GM21515 (cell line): ENCODE results near the gene UGGT2.
A peak's percentile ranks its signal among the peaks of the same experiment; 100 is the strongest.

ENCODE experiments used
- ATAC-seq: cut with Tn5 transposase; IDR thresholded peaks from one replicate; pipeline ENCODE4 v1.9.1; 2021; ENCODE audit not compliant: unreplicated experiment

The UGGT2 gene, protein sequence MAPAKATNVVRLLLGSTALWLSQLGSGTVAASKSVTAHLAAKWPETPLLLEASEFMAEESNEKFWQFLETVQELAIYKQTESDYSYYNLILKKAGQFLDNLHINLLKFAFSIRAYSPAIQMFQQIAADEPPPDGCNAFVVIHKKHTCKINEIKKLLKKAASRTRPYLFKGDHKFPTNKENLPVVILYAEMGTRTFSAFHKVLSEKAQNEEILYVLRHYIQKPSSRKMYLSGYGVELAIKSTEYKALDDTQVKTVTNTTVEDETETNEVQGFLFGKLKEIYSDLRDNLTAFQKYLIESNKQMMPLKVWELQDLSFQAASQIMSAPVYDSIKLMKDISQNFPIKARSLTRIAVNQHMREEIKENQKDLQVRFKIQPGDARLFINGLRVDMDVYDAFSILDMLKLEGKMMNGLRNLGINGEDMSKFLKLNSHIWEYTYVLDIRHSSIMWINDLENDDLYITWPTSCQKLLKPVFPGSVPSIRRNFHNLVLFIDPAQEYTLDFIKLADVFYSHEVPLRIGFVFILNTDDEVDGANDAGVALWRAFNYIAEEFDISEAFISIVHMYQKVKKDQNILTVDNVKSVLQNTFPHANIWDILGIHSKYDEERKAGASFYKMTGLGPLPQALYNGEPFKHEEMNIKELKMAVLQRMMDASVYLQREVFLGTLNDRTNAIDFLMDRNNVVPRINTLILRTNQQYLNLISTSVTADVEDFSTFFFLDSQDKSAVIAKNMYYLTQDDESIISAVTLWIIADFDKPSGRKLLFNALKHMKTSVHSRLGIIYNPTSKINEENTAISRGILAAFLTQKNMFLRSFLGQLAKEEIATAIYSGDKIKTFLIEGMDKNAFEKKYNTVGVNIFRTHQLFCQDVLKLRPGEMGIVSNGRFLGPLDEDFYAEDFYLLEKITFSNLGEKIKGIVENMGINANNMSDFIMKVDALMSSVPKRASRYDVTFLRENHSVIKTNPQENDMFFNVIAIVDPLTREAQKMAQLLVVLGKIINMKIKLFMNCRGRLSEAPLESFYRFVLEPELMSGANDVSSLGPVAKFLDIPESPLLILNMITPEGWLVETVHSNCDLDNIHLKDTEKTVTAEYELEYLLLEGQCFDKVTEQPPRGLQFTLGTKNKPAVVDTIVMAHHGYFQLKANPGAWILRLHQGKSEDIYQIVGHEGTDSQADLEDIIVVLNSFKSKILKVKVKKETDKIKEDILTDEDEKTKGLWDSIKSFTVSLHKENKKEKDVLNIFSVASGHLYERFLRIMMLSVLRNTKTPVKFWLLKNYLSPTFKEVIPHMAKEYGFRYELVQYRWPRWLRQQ (N-terminal part only)

GRCh38 chr13:96053003-96053703, at the start of gene UGGT2:
Gene UGGT2, minus strand, starts transcription at chr13:96053401. Its CDS starts 89 bp downstream, at chr13:96053312.
- peak; percentile 98 for ATAC-seq

GRCh38 chr13:96100457-96101220, 47.4 kb upstream of the UGGT2 start:
- ATAC-seq: no peak

- no peak for ATAC-seq
Measured at GRCh38 chr13:96093296-96094006, 40.2 kb upstream of the UGGT2 start.

DNA sequence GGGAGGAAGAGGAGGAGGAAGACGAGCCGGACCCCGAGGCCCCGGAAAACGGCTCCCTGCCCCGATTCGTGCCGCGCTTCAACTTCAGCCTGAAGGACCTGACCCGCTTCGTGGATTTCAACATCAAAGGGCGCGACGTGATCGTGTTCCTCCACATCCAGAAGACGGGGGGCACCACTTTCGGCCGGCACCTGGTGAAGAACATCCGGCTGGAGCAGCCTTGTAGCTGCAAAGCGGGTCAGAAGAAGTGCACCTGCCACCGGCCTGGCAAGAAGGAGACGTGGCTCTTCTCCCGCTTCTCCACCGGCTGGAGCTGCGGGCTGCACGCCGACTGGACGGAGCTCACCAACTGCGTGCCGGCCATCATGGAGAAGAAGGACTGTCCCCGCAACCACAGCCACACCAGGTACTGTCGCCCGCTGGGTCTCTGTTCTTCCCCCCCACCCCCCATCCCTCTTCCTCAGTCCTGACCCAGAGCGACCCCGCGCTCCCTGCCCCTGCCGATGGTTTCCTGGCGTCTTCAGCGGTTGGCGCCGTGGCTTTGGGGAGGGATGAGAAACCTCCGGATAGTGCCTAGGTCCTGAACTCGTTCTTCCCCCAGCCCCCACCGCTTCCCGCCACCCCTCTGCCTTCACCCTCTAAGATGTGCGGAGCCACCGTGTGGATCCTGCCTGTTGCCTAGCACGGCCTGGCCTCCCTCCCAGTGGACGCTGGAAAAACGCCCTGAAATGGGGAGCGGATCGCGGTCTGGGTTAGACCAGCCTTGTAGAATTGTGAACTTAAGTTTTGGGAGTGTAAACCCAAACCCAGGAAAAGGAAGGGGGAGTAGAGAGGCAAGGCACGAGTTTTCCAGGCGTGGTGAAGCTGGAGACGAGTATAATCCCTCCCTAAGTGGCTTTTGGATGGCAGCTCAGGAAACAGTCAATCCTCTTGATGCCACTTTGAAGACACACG, 38.2 kb upstream of the UGGT2 start:
- ATAC-seq: no peak

GRCh38 chr13:96090240-96091101, 37.3 kb upstream of the UGGT2 start:
- peak; percentile 45 for ATAC-seq

DNA sequence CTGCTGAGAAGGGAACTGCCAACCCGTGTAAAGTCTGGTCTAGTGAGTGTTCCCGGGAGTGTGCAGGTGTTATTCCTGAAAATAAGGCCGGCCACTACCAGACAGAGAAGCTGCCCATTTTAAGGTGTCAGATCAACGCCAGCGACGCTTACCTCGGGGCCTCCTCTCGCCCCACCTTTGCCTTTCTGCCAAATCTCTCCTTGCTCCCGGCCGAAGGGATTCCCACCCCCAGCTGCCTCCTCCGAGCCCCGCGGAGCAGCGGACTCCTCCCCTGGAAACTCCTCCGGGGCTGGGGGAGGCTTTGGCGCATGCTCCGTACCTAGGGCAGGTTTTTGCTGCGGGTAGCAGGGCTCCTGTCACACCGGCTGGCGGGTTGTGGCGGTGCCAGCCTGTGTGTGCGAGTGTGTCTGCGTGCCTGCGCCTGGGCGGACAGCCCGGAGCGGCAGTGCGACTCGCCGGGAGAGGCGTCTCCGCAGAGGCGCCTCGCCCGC, 36.6 kb upstream of the UGGT2 start, which contains the start of gene HS6ST3:
Gene HS6ST3 (plus strand): TSS at position 359 of the 491 bp plus-strand sequence.
- peak; percentile 27 for ATAC-seq

- no peak for ATAC-seq
Measured at GRCh38 chr13:96089139-96089538, 35.9 kb upstream of the UGGT2 start.

DNA sequence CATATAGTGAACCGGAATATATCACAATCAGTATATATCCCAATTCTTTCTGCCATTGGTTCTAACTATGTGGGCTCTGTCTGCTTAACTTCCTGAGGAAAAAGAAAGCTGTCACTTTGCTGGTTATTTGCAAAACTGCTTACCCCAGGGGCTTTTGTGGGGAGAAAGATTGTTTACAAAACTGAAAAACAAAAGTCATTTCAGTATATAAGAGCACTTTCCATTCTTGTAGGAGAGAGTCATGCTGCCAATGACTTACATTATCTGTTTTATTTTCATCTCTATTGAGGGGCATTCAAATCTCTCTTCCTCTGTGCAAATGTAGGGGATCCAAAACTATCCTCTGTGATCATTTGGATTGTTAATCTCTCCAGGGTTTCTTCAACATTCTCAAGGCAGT, 33.5 kb upstream of the UGGT2 start:
- ATAC-seq: no peak

- no peak for ATAC-seq
Measured at GRCh38 chr13:96082640-96083039, 29.4 kb upstream of the UGGT2 start.

DNA sequence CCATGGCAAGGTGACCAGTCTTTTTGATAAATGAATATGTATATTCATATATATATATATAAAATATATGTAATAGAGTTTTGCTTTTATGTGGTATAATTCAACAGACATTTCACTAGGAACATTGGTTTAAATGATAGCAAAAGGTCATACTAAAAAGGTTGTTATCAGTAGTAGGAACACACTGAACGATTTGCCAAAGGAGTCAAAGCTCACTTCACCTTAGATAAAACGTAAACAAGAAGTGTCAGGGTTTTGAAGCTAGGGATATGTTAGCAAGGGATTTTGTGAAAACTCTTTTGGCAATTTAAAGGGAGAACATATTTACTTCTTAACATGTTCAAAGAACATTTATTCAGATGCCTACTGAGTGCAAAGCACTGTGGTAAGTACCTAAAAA, 28.7 kb upstream of the UGGT2 start:
- no peak for ATAC-seq

DNA sequence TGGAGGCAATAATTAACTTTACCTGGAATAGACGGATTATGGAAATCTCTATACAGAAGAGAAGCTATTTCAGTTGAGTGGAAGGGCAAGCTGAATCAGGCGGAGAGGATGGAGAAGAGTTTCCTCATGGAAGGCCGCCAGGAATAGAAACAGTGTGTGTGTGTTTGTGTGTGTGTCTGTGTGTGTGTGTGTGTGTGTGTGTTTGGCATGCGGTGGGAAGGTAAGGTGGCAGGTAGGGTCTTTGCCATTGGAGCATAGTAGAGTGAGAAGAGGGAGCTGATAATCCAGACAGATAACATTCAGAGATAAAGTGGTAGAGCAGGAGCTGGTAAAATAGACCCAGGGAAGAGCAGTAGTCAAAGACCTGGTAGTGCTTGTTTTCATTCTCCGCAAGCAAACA, 27.5 kb upstream of the UGGT2 start:
- ATAC-seq: no peak

- ATAC-seq: peak; percentile 69
Measured at GRCh38 chr13:96075953-96076543, 22.8 kb upstream of the UGGT2 start.

DNA sequence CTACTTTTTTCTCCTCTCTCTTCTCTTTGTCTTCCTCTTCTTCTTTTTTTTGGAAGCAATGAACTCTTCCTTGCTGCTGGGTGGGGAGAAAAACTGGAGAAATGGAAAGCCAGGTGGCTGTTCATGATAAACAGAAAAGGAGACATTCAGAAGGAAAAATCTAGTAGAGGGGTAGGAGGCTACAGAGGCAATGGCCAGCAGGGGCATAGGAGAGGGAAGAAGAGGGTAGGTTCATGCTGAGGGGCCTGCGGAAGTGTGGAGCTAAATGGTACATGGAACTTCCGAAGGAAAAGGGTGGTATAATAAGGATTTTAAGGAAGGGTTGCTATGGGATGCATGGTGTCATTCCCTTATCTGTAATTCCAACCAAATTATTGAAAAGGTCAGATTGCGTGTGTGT, 19.2 kb upstream of the UGGT2 start:
- no peak for ATAC-seq

- ATAC-seq: no peak
Measured at GRCh38 chr13:96071504-96071903, 18.3 kb upstream of the UGGT2 start.

GRCh38 chr13:96068729-96069128, 15.5 kb upstream of the UGGT2 start:
- ATAC-seq: no peak

DNA sequence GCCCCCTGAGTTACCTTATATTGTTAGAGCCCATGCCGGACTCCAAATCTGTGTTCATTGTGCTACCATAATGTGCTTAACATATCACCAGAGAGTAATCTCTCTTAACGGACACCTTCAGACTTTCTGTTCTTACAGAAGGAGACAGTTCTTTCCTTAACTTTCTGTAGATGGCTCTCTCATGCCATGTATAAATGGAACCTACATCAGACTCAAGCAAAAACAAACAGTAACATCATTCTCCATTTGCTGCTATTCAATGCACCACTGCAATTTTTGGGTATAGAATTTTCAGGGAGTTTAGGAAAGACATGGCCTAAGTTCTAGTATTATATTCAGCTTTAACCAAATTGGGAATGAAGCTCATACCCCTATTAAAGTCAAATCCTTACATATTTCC, 12.6 kb upstream of the UGGT2 start:
- no peak for ATAC-seq

- peak; percentile 58 for ATAC-seq
Measured at GRCh38 chr13:96052656-96053002, 572 bp downstream of the UGGT2 start.
